Astrocyte of the hippocampus (primary cell): ENCODE results near the gene MRPL52.
"Not testable (repeated sequence)": the region's sequence is repeated elsewhere in the genome, so short reads cannot be mapped to it uniquely, and the experiment has no call there.

Experiments
- DNase-seq: peaks from one replicate; pipeline ENCODE4 v3.0.0; 2011; ENCODE audit warnings: low read depth, low spot score

Gene MRPL52

DNA sequence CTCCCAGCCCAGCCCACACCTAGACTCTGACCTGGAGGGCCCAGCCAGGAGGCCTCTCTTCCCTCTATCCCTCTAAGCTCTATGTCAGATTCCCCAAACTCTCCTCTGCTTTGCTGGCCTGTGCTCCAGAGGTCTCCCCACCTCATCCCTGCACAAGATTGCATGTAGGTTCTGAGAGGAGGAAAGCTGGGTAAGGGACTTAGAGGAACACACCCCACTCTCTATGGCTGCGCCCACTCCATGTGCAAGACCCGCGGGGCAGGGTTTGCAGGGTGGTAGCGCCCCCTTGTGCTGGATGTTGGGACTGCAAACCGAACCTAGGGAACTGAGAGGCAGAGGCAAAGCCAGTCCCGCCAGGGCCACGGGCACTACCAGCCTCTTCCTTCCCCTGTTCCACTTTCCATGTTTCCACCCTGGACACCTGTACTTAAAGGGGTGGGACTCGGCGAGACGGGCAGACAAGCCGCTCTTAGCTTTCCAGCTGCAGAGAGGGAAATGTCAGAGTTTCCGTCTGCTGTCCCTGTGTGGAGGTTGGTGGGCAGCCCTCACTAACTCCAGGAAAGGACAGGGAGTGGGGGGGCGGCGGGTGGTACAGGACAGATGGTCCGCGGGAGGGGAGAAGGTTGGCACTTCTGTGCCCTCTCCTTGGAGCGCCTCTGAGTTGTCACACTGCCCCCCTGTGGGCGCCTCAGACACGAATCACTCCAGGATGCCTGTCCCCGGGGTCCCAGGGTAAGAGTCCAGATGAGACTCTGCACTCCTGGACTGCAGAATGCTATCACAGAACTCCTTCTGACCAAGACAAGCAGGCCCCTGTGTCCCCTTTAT, 23.5 kb downstream of the MRPL52 start:
- DNase-seq = peak; percentile 93

DNA sequence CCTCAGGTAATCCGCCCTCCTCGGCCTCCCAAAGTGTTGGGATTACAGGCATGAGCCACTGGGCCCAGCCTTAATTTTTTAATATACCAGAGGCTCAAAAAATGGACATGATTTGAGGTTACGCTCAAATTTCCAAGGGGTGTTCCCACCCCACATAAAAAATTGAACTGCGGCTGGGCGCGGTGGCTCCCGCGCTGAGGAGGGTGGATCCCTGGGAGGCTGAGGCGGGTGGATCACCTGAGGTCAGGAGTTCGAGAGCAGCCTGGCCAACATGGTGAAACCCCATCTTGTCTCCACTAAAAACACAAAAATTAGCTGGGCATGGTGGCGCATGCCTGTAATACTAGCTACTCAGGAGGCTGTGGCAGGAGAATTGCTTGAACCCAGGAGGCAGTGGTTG, 24.6 kb downstream of the MRPL52 start:
- not testable (repeated sequence) for DNase-seq

DNA sequence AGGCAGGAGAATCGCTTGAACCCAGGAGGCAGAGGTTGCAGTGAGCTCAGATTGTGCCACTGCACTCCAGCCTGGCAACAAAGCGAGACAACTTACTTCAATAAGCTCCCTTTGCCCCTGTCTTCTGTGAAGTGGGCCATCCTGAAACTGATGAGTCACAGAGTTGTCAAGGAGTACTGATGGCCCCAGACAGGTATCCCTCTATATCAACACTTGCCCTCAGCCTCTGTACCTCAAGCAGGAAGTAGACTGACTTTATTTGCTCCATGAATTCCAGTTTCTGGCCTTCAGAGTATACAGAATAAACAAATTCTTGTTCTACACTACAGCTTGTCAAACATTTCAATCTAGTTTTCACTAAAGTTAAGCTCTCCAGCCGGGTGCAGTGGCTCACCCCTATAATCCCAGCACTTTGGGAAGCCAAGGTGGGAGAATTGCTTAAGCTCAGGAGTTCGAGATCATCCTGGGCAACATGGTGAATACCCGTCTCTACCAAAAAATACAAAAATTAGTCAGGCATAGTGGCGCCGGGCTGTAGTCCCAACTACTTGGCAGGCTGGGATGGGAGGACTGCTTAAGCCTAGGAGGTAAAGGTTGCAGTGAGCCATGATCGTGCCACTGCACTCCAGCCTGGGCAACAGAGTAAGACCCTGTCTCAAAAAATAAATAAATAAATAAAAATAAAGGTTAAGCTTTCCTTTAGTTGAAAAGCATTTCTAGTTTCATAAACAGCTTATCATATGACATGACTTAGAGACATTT, 25.5 kb downstream of the MRPL52 start:
- no peak for DNase-seq

DNA sequence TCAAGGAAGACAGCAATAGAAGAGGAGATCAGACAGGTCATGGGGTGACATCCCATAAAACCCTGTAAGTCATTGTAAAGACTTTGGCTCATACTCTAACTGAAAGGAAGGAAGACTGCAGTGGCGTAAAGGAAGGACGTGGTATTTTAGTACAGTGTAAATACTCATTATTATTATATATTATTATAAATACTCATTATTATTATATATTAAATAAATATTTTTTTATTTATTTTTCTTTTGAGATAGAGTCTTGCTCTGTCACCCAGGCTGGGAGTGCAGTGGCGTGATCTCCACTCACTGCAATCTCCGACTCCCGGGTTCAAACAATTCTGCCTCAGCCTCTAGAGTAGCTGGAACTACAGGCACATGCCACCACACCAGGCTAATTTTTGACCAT, 26.7 kb downstream of the MRPL52 start:
- no peak for DNase-seq

DNA sequence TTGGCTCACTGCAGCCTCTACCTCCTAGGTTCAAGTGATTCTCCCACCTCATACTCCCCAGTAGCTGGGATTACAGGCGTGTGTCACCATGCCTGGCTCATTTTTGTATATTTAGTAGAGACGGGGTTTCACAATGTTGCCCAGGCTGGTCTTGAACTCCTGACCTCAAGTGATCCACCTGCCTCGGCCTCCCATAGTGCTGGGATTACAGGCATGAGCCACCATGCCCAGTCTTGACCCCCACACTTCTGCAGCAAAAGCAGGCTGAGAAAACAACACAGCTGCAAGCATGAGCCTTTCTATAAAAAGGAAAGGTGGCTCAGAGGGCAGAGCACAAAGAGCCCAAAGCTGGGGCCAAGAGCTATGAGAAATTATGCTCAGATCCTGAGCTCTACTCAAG, 30.7 kb downstream of the MRPL52 start:
- DNase-seq = not testable (repeated sequence)

DNA sequence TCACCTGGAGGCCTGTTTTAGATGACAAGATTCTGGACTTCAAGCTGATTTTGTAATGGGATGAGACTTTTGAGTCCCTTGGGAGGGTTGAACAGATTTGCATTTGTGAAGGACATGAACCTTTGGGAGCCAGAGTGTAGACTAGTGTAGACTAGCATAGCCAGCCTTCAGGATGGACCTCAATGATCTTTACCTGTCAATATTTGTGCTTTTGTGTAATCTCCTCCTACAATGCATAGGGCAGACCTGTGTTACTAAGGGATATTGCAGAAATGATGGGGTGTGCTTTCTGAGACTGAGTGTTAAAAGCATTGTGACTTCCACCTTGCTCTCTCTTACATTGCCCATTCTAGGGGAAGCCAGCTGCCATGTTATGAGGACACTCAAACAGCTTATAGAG, 32.0 kb downstream of the MRPL52 start:
- DNase-seq = no peak

DNA sequence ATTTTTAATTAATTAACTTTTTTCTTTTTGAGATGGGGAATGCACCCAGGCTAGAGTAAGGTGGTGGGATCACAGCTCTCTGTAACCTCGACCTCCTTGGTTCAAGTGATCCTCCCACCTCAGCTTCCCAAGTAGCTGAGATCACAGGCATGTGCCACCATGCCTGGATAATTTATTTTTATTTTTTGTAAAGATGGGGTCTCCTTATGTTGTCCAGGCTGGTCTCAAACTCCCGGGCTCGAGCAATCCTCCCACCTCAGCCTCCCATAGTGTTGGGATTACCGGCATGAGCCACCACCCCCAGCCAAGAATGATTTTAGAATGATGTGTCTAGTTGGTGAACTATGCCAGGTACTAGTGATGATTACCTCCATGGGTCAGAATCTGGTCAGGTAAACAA, 35.3 kb downstream of the MRPL52 start:
- no peak for DNase-seq

DNA sequence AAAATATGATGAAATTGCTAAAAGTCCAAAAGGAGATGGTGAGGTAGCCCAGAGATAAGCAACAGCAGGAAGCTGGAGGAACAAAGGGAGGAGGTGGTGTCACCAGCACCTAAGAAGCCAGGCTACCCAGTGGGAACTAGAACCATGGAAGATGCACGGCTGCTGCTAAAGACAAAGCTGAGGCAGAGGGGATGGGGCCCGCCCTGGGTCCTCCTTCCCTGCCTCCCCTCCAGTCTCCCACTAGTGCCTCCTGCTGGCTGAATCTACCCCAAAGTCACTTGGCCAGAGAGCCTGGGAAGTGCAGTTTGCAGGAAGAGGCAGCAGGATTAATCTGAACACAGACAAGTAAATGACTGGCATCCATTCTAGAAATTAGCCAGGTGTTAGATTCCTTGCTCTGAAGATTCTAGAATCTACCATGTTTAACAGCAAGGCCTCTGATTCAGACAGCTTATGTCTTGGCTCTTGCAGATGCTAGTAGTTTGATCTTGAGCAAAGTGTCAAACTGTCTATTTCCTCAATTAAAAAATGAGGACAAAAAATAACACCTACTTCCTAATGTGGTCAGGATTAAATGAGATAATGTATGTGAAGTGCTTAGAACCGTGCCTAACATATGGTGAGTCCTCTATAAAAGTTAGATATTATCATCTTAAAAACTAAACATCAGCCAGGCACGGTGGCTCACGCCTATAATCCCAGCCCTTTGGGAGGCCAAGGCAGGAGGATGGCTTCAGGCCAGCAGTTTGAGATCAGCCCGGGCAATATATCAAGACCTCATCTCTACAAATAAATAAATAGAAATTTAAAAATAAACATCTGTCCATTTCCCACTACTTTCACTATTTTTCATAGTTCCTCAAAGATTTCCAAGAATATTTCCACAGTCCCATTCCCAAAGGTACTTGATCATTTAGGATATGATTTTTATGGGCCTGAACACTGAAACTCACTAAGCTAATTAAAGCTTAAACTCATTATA, 36.0 kb downstream of the MRPL52 start:
- no peak for DNase-seq

DNA sequence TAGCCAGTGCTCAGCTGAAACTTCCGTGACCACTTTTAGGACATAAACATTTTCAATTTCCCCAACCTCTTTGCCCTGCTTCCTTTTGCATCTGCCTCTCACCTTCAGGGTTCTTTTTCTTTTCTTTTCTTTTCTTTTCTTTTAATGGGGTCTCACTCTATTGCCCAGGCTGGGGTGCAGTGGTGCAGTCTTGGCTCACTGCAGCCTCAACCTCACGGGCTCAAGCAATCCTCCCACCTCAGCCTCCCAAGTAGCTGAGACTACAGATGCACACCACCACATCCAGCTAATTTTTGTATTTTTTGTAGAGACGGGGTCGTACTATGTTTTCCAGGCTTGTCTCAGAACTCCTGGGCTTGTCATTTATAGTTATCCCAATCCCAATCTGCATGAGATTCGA, 37.2 kb downstream of the MRPL52 start:
- DNase-seq = no peak

DNA sequence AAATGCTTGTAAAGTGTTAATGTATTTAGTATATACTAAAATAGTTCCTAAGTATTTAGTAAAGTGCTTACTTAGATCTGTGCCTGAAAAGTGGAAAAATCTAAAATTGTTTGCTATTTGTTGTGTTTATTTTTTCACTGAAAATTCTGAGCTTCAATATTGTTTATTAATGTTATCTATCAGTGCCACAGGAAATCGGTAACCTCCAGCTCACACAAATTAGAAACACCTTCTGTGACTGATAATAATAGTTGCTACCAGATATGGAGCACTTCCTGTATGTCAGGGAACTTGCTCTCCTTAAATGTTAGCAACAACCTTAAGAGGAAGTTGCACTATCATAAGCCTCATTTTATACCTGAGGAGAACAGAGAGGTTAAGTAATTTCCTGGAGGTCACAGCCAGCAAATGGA, 41.1 kb downstream of the MRPL52 start:
- DNase-seq = no peak

DNA sequence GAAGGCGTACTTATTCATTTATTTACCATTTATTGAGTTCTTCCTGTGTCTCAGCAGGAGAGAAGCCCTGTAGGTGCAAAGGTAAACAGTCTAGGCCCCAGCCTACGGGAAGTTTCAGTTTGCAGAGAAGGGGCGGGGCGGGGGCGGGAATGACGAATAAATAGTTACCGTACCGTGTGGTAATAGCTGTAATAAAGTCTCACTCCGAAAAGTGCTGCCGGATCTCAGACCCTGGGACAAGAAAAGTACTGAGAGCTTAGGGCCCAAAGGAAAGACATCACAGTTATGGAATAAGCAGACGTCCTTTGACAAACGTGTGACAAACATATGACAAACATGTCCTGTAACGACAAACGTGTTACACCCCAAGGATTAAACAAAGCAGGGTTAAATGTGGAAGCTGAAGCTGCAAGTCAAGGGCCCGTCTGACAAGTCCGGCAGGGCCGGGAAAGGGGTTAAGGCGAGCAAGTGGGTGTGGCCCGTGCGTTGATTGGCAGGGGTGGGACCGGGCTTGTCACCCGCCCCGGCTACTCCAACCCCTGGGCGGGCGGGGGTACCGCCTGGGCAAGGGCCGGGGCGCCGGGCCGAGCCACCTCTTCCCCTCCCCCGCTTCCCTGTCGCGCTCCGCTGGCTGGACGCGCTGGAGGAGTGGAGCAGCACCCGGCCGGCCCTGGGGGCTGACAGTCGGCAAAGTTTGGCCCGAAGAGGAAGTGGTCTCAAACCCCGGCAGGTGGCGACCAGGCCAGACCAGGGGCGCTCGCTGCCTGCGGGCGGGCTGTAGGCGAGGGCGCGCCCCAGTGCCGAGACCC, 41.7 kb downstream of the MRPL52 start, which contains the start of gene LRP10:
LRP10 (plus strand) TSS at position 517 of the 809 bp plus-strand sequence. CDS start 564 bp downstream, outside the sequence.
- peak; percentile 93 for DNase-seq

DNA sequence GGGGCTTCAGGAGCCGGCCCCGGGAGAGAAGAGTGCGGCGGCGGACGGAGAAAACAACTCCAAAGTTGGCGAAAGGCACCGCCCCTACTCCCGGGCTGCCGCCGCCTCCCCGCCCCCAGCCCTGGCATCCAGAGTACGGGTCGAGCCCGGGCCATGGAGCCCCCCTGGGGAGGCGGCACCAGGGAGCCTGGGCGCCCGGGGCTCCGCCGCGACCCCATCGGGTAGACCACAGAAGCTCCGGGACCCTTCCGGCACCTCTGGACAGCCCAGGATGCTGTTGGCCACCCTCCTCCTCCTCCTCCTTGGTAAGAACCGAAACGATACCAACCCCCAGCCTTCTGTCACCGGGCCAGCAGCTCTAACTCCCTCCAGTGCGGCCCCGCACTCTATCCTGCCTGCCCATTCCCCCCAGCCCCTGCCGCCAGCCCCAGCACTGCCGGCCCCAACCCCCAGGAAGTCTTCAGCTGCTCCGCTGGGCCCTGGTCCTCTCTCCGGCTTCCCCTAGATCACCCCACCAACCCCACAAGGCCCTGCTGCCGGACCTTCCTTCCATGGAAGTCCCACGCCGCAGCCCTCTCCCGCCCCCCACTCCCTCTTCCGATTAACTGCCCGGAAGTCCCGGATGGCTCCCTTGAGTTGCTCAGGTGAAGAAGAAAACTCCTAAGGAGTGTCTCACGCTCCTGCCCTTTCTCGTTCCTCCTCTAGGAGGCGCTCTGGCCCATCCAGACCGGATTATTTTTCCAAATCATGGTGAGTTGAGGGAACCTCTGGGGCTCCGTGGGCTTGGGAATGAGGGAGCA, 42.5 kb downstream of the MRPL52 start:
- peak; percentile 94 for DNase-seq

DNA sequence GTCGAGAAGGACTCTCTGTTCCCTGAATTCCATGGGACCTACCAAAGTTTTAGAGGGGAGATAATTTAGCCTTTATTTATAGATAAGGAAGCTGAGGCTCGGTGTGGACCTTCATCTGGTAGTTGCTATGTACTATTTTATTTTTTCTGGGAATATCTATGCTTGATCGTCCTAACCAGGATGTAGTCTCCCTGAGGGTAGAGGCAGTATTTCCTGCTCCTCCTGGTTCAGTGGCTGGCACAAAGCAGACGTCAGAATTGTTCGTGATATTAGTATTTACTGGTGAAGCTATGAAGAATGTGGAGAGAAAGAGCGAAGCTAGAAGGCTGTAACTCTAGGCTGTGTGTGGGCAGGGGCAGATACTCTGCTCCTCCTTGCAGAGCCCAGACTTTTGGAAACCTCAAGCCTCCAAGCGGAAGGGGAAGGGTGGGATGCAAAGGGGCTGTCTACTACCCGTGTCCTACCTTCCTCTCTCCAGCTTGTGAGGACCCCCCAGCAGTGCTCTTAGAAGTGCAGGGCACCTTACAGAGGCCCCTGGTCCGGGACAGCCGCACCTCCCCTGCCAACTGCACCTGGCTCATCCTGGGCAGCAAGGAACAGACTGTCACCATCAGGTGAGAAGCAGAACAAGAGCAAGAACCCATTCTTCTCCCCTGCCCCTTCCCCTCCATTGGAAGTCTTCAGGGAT, 43.3 kb downstream of the MRPL52 start:
- no peak for DNase-seq

DNA sequence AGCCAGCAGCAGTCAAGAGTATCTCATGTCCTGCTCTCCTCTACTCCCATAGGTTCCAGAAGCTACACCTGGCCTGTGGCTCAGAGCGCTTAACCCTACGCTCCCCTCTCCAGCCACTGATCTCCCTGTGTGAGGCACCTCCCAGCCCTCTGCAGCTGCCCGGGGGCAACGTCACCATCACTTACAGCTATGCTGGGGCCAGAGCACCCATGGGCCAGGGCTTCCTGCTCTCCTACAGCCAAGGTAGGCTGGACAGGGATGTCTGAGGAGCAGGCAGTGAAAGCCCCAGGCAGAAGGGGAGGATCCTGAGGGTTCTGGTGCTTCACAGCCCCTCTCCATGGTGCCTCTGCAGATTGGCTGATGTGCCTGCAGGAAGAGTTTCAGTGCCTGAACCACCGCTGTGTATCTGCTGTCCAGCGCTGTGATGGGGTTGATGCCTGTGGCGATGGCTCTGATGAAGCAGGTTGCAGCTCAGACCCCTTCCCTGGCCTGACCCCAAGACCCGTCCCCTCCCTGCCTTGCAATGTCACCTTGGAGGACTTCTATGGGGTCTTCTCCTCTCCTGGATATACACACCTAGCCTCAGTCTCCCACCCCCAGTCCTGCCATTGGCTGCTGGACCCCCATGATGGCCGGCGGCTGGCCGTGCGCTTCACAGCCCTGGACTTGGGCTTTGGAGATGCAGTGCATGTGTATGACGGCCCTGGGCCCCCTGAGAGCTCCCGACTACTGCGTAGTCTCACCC, 45.5 kb downstream of the MRPL52 start:
- DNase-seq = no peak

DNA sequence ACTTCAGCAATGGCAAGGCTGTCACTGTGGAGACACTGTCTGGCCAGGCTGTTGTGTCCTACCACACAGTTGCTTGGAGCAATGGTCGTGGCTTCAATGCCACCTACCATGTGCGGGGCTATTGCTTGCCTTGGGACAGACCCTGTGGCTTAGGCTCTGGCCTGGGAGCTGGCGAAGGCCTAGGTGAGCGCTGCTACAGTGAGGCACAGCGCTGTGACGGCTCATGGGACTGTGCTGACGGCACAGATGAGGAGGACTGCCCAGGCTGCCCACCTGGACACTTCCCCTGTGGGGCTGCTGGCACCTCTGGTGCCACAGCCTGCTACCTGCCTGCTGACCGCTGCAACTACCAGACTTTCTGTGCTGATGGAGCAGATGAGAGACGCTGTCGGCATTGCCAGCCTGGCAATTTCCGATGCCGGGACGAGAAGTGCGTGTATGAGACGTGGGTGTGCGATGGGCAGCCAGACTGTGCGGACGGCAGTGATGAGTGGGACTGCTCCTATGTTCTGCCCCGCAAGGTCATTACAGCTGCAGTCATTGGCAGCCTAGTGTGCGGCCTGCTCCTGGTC, 46.1 kb downstream of the MRPL52 start:
- DNase-seq = no peak

DNA sequence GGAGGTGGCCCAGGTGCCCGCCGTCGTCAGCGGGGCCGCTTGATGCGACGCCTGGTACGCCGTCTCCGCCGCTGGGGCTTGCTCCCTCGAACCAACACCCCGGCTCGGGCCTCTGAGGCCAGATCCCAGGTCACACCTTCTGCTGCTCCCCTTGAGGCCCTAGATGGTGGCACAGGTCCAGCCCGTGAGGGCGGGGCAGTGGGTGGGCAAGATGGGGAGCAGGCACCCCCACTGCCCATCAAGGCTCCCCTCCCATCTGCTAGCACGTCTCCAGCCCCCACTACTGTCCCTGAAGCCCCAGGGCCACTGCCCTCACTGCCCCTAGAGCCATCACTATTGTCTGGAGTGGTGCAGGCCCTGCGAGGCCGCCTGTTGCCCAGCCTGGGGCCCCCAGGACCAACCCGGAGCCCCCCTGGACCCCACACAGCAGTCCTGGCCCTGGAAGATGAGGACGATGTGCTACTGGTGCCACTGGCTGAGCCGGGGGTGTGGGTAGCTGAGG, 47.4 kb downstream of the MRPL52 start:
- no peak for DNase-seq

DNA sequence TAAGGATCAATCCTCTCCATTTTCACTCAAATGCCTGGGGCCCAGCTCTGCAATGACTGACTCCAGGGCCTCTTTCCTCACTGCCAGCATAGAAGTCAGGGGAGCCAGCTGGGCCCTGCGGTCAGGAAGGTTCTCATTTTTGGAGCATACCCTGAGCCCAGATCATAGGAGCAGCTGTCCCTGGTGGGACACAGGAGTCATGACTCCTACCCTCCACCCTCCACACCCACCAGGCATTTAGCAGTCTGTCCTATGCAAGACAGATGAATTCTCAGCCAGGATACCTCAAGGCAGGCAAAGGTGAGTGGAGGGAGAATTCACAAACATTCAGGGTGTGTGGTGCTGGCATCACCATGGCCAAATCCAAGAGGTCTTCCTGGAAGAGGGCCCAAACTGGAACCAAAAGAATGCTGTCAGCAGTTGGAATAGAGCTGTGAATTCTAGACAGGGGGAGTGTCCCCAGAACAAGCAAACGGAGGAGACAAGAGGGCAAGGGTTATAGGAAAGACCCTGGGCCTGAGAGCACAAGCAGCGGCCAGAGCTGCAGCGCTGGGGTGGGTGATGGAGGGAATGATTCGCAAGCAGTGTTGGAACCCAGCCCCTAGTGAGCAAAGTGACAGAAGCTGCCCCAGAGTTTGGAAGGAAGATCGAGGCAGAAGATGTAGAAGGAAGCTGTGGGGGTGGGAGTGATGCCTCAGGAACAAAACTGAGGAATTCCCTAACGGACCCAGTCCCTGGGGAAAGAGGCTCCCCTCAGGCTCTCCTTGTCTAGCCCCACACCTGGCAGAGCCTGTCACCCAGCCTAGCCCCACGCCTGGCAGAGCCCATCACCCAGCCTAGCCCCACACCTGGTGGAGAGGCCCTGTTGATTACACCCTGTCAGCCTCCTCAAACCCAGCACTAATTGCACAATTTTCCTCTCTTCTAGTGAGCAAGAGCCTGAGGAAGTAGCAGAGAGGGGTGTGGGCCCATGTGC, 48.9 kb downstream of the MRPL52 start:
- no peak for DNase-seq
